Loucy (cell line): ENCODE data around the gene RAB25.
A peak's percentile ranks its signal among the peaks of the same experiment; 100 is the strongest.

Experiments
- H2AFZ ChIP-seq: fragments of 200-600 bp; sonication (generic); 2 replicates; pipeline ENCODE4 v1.6.0; 2016; ENCODE audit warnings: antibody characterized with exemption, mild to moderate bottlenecking, low read length, moderate library complexity
- H3F3A ChIP-seq: fragments of 200-600 bp; 2 replicates; pipeline ENCODE4 v1.6.0; 2016; ENCODE audit warnings: antibody characterized with exemption, low read depth, mild to moderate bottlenecking
- H3K27me3 ChIP-seq: fragments of 200-600 bp; sonication (generic); 2 replicates; pipeline ENCODE4 v1.6.1; 2014; ENCODE audit warnings: low read length, mild to moderate bottlenecking; ENCODE audit not compliant: insufficient read depth, poor library complexity, severe bottlenecking
- H3K36me3 ChIP-seq: fragments of 200-600 bp; sonication (generic); 2 replicates; pipeline ENCODE4 v1.6.1; 2016; ENCODE audit warnings: low read length; ENCODE audit not compliant: insufficient read depth
- H3K4me1 ChIP-seq: fragments of 200-600 bp; sonication (generic); 2 replicates; pipeline ENCODE4 v1.5.1; 2014; ENCODE audit warnings: low read length, mild to moderate bottlenecking; ENCODE audit not compliant: insufficient read depth, poor library complexity, severe bottlenecking
- H3K4me2 ChIP-seq: fragments of 200-600 bp; sonication (generic); 2 replicates; pipeline ENCODE4 v1.6.0; 2014; ENCODE audit warnings: antibody characterized with exemption, low read length, low read depth, mild to moderate bottlenecking; ENCODE audit not compliant: poor library complexity, severe bottlenecking
- H3K4me3 ChIP-seq: fragments of 200-600 bp; sonication (generic); 2 replicates; pipeline ENCODE4 v1.5.1; 2014; ENCODE audit warnings: low read length, mild to moderate bottlenecking, mixed read lengths; ENCODE audit not compliant: poor library complexity, severe bottlenecking
- H3K79me2 ChIP-seq: fragments of 200-600 bp; sonication (generic); 2 replicates; pipeline ENCODE4 v1.6.1; 2014; ENCODE audit warnings: low read length; ENCODE audit not compliant: insufficient read depth
- H3K9ac ChIP-seq: fragments of 200-600 bp; sonication (generic); 2 replicates; pipeline ENCODE4 v1.6.0; 2014; ENCODE audit warnings: mild to moderate bottlenecking, low read depth, low read length, moderate library complexity; ENCODE audit not compliant: poor library complexity, severe bottlenecking
- H3K9me2 ChIP-seq: fragments of 200-600 bp; sonication (generic); replicated peaks from 2 replicates; pipeline ENCODE4 v1.6.1; 2016; ENCODE audit warnings: low read depth, low read length, mixed read lengths
- H3K9me3 ChIP-seq: fragments of 200-600 bp; sonication (generic); 2 replicates; pipeline ENCODE4 v1.6.1; 2014; ENCODE audit warnings: mild to moderate bottlenecking, antibody characterized with exemption, low read length, low read depth; ENCODE audit not compliant: insufficient read depth
- H4K20me1 ChIP-seq: fragments of 200-600 bp; sonication (generic); 2 replicates; pipeline ENCODE4 v1.6.0; 2014; ENCODE audit warnings: antibody characterized with exemption, low read length, mild to moderate bottlenecking; ENCODE audit not compliant: insufficient read depth, poor library complexity, severe bottlenecking
- CTCF ChIP-seq: fragments of 200-600 bp; sonication (generic); conservative IDR thresholded peaks from 2 replicates; pipeline ENCODE4 v1.5.1; 2014; ENCODE audit warnings: mild to moderate bottlenecking, antibody characterized with exemption, low read length
- EZH2phosphoT487 ChIP-seq: fragments of 200-600 bp; IDR thresholded peaks from 2 replicates; pipeline ENCODE4 v1.6.1; 2018; ENCODE audit warnings: antibody characterized with exemption, mild to moderate bottlenecking, moderate library complexity, borderline replicate concordance

RAB25 gene

GRCh38 chr1:156060937-156061636 lies at the start of gene RAB25:
Gene RAB25, plus strand, starts transcription at chr1:156061160. Its CDS starts 241 bp downstream, at chr1:156061401.
- no peak within 1 kb of the TSS for H3K4me2 ChIP-seq
- H3K9ac ChIP-seq, result no peak within 1 kb of the TSS
- no peak within 1 kb of the TSS for H3K4me3 ChIP-seq
- H3K4me1 ChIP-seq, result peaks cover 4% of the 10 kb centered on the region
- no peaks in the 10 kb centered on the region for H3K27me3 ChIP-seq
- H3K79me2 ChIP-seq, result peaks cover 5% of the 10 kb centered on the region; the same call in 1 of the 2 replicates
- no peak within 1 kb of the TSS for H2AFZ ChIP-seq
- H4K20me1 ChIP-seq, result no peaks in the 10 kb centered on the region
- no peaks in the 10 kb centered on the region for H3F3A ChIP-seq
- H3K36me3 ChIP-seq, result no peaks in the 10 kb centered on the region
- no peaks in the 10 kb centered on the region for H3K9me3 ChIP-seq
- TF ChIP-seq CTCF, result no peak
- TF ChIP-seq EZH2phosphoT487, result no peak
- H3K9me2 ChIP-seq, result no peaks in the 10 kb centered on the region

GRCh38 chr1:156012051-156012817 lies 48.7 kb upstream of the RAB25 start:
- Histone ChIP-seq H3K9ac (no peak overlapping the region), H3K4me2 (no peak overlapping the region), H3K4me1 (no peaks in the 10 kb centered on the region), H2AFZ (no peak overlapping the region), H3K9me2 (no peaks in the 10 kb centered on the region), H3K27me3 (no peaks in the 10 kb centered on the region), H3K9me3 (no peaks in the 10 kb centered on the region), H3K36me3 (peaks cover 55% of the 10 kb centered on the region), H3K4me3 (no peak overlapping the region), H4K20me1 (peaks cover 21% of the 10 kb centered on the region), H3F3A (no peaks in the 10 kb centered on the region; the same call in 1 of the 2 replicates), H3K79me2 (peaks cover 28% of the 10 kb centered on the region; the same call in 1 of the 2 replicates)
- TF ChIP-seq EZH2phosphoT487, result no peak
- 0 out of 2 replicates have a peak, but pooled peaks have one; percentile 9 for TF ChIP-seq CTCF

DNA sequence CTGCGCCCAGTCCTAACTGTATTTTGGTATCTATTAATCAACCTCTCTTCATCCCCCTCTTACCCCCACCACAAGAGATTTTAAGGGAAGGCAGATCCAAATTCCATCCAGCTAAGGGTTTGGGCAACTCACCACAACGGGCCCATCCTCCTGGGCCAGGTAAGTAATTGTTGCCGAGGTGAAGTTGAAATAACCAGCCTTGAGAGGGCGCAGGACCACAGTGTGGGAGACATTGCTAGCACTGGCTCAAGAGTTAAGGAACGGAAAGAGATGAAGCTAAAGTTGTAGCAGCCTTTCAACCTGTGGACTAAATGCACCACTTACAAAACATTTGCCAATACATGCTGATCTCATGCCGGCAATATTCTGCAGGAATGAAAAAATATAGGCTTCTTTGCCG lies 46.1 kb upstream of the RAB25 start:
- Histone ChIP-seq H3K4me2 (no peak overlapping the region), H3K27me3 (no peaks in the 10 kb centered on the region), H3K9me2 (no peaks in the 10 kb centered on the region), H2AFZ (no peak overlapping the region), H3K36me3 (peaks cover 47% of the 10 kb centered on the region; the same call in 1 of the 2 replicates), H3K9me3 (no peaks in the 10 kb centered on the region), H3K9ac (no peak overlapping the region), H3F3A (no peaks in the 10 kb centered on the region; the same call in 1 of the 2 replicates), H3K79me2 (peaks cover 50% of the 10 kb centered on the region), H3K4me1 (peaks cover 10% of the 10 kb centered on the region), H4K20me1 (peaks cover 30% of the 10 kb centered on the region), H3K4me3 (no peak overlapping the region)
- TF ChIP-seq CTCF, result no peak
- no peak for TF ChIP-seq EZH2phosphoT487
